GM19193 (cell line): ENCODE data around the gene KIF18B.

ENCODE experiments used
- POLR2A ChIP-seq: IDR thresholded peaks from 4 replicates; pipeline ENCODE4 v1.6.1; 2011; ENCODE audit not compliant: insufficient read depth, insufficient read length; ENCODE audit errors: extremely low read depth

Gene KIF18B

GRCh38 chr17:44947461-44948314 is at the start of gene KIF18B:
KIF18B (minus strand) TSS chr17:44947773; CDS start chr17:44936344, 11,429 bp downstream.
- TF ChIP-seq POLR2A = peak; percentile 96

GRCh38 chr17:44996304-44996703 is 48.7 kb upstream of the KIF18B start:
- no peak for TF ChIP-seq POLR2A

- TF ChIP-seq POLR2A = no peak
These were observed 47.9 kb upstream of the KIF18B start for GRCh38 chr17:44995436-44996001.

- no peak for TF ChIP-seq POLR2A
These were observed 44.8 kb upstream of the KIF18B start for GRCh38 chr17:44992242-44992939.

GRCh38 chr17:44990994-44991393 is 43.4 kb upstream of the KIF18B start:
- no peak for TF ChIP-seq POLR2A

GRCh38 chr17:44989552-44990138 is 42.1 kb upstream of the KIF18B start:
- no peak for TF ChIP-seq POLR2A

GRCh38 chr17:44988044-44988942 is 40.7 kb upstream of the KIF18B start:
- TF ChIP-seq POLR2A = no peak

- no peak for TF ChIP-seq POLR2A
These were observed 36.0 kb upstream of the KIF18B start for GRCh38 chr17:44983563-44983962.

GRCh38 chr17:44982113-44982702 is 34.6 kb upstream of the KIF18B start:
- TF ChIP-seq POLR2A = no peak

- no peak for TF ChIP-seq POLR2A
These were observed 33.8 kb upstream of the KIF18B start for GRCh38 chr17:44981221-44981968.

- TF ChIP-seq POLR2A = no peak
These were observed 31.9 kb upstream of the KIF18B start for GRCh38 chr17:44979426-44979995.

GRCh38 chr17:44978807-44979206 is 31.2 kb upstream of the KIF18B start:
- TF ChIP-seq POLR2A = no peak
